GM11168 (cell line): ENCODE data around the gene FLT1.

Experiments
- in situ Hi-C: fragments of 300-500 bp; cut with MboI; formaldehyde crosslinking; loops from one replicate; pipeline ENCODE4 v1.12.0; 2022; ENCODE audit warnings: low sequenced_read_pairs; ENCODE audit not compliant: unreplicated experiment

The FLT1 gene

DNA sequence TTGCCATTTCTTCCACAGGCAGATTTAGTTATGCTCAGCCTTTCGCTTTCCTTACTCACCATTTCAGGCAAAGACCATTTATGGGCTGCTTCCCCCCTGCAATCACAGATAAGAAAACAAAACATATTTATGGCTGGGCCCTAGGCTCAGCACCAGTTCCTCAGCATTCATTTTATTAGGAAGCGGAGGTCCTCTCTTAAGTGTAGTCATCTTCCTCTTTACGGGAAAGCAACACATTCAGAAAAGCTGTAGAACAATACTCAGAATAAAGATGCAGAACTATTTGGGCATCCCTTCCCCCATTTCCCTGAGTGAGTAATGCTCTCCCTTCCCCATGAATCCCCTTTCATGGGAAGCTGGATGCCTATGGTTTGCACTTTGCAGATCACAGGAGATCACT is 27.9 kb downstream of the FLT1 start:
- in situ Hi-C loops, result no loop called here

DNA sequence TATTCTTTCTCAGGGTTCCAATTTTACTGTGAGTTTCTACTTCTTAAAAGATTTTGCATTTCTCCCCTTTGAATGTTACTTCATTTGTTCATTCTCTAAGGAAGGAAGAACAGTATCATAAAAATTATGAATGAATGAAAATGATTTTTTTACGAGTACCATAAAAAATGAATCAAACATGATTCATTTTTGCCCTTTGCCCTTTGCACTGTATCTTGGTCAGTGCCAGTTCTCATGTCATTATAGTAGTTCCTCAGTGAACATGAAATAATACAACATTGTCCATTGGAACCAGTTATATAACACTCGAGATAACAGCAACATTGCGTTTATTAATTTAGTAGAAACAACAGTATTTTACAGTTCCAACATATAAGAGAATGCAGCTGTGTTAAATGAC is 28.8 kb downstream of the FLT1 start:
- in situ Hi-C loops, result no loop called here

- in situ Hi-C loops, result no loop called here
Measured at GRCh38 chr13:28464861-28465460, 30.0 kb downstream of the FLT1 start.

DNA sequence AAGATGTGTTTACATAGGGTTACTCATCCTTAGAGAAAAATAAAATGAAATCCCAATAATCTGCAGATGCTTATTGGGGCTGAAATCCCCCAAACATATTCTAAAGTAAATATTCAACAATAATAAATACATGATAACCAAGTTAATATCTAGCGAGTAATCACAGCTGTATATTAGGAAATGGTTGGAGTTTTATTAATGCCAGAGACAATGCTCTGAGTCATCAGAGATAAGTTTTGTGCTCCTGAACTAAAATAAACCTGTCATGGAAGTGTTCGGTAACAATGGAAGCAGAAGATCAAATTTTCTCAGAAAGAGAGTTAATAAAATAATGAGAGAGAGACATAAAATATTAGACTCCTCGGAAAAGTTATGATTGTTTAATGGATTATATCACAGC is 31.4 kb downstream of the FLT1 start:
- in situ Hi-C loops, result no loop called here

- in situ Hi-C loops, result no loop called here
Measured at GRCh38 chr13:28459911-28460310, 35.0 kb downstream of the FLT1 start.

GRCh38 chr13:28458608-28459007 is 36.3 kb downstream of the FLT1 start:
- in situ Hi-C loops, result no loop called here

DNA sequence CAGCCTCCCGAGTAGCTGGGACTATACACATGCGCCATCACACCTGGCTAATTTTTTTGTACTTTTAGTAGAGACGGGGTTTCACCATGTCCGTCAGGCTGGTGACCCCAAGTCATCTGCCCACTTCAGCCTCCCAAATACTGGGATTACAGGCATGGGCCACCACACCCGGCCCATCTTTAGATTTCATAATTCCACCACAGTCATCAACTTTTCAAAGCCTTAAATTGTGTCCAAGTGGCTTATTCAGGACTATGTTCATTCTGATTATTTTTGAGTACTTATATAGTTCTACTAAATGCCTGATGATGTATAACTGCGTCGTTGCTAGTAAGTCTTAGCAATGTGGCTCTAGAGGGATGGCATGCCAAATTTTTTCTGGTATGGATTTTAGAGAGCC is 36.9 kb downstream of the FLT1 start:
- in situ Hi-C loops, result no loop called here

DNA sequence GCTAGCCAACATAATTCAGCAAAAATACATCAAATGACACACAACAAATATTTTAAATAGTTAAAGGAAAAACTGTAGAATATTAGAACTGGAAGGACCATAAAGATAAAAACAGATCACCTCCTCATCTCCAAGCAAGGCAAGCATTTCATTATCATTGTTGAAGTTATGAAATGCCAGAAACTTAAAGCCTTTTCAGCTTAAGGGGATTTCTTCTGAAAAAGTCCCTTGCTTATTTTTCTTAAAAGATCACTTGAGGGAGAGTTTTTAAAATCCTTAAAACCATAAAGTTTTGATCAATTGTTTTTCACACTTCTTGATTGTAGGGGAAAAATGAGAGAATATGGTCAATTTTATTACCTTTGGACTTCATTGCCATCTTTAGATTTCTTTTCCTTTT is 37.4 kb downstream of the FLT1 start:
- in situ Hi-C loops, result no loop called here

GRCh38 chr13:28455580-28456194 is 39.2 kb downstream of the FLT1 start:
- in situ Hi-C loops, result no loop called here

GRCh38 chr13:28452755-28453154 is 42.2 kb downstream of the FLT1 start:
- in situ Hi-C loops, result no loop called here

- in situ Hi-C loops, result no loop called here
Measured at GRCh38 chr13:28451482-28452217, 43.3 kb downstream of the FLT1 start.

- in situ Hi-C loops, result no loop called here
Measured at GRCh38 chr13:28449826-28450773, 44.8 kb downstream of the FLT1 start.

- in situ Hi-C loops, result no loop called here
Measured at GRCh38 chr13:28448651-28449358, 46.1 kb downstream of the FLT1 start.

DNA sequence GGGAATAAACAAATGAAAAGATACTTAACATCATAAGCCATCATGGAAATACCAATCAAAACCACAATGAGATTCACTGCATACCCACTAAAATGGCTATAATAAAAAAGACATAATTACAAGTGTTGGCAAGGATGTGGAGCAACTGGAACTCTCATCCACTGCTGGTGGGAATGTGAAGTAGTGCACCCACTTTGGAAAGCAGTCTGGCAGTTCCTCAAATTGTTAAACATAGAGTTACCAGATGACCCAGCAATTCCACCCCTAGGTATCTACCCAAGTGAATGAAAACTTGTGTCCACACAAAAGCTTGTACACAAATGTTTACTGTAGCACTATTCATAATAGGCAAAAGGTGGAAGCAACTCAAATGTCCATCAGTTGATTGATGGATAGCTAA is 46.9 kb downstream of the FLT1 start:
- in situ Hi-C loops, result no loop called here

DNA sequence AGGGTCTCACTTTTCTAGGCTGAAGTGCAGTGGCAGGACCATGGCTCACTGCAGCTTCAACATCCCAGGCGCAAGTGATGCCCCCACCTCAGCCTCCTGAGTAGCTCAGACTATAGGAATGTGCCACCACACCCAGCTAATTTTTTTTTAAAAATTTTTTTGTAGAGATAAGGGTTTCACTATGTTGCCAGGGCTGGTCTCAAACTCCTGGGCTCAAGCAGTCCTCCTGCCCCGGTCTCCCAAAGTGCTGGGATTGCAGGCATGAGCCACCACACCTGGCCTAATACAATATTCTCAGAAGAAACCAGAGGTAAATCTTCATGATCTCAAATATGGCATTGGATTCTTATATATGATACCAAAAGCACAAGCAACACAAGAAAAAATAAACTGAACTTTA is 47.7 kb downstream of the FLT1 start:
- in situ Hi-C loops, result no loop called here

- in situ Hi-C loops, result no loop called here
Measured at GRCh38 chr13:28442839-28443238, 52.1 kb downstream of the FLT1 start.

- in situ Hi-C loops, result no loop called here
Measured at GRCh38 chr13:28441529-28441928, 53.4 kb downstream of the FLT1 start.

DNA sequence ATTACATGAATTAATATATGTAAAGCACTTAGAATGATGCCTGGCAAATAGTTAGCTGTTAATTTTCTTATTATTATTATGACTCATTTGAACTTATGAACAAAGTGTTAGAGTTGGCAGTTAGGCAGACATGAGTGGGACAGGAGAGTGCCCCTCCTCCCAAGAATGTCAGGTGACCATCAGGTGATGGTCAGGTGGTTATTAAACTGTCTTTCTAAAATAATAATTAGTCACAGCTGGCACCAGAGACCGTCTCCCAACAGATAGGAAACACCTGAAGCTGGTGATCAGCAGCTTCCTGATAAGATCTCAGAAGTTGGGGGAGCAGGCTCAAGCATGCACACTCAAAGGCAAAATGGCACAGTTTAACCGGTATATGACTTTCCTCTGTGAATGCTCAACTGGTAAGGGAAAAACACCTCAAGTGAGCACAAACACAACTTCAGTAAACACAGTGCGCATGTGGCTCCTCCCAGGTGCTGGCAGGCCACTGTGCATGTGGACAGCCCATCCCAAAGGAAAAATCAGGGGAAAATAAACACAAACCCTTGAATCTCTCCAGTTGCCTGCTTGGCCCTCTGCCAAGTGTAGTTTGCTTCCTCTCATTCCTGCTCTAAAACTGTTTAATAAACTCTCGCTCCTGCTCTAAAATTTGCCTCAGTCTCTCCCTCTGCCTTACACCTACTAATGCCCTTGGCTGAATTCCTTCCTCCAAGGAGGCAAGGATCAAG is 54.0 kb downstream of the FLT1 start:
- in situ Hi-C loops, result no loop called here

DNA sequence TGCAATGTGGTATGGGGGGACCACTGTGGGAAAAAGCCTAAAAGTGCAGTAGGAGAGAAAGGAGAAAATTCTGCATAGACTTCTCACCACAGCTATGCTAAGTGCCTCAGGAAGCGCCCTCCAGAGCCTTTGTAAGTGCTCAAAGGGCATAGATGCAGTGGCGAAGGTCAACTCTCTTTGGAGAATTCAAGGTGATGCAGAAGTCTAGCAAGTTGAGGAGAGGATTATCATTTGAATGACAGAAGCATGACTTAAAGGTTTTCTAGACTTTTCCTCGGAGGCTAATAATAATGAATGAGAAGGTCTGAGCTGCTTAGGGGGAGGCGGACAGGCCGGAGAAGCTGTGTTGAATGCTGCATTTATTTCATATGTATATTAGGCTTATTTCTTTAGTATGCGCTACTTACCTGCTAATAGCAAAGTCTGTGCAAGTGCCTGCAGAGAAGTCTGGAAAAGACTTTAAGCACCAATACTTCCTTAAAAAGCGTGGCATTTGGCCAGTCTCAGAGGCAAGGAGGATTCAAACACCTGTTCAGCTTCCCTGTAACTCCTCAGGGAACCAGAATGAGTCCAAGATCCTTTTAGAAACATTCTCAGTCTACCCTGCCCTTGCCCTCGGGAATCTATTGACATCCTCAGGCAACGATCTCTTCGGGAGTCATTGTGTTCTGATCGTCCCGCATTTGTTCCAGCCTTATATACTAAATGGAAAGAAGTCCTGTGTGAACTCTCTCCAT is 56.2 kb downstream of the FLT1 start:
- in situ Hi-C loops, result no loop called here
